K562 (cell line): ENCODE measurements around the gene SOAT1. TPM values are rescaled to one million over a fixed set of nuclear protein-coding genes. Genes with fewer than 3 reads are reported as not detected.

ENCODE experiments used
- ATAC-seq: fragments of 200-7000 bp; cut with Tn5 transposase; 3 replicates; pipeline ENCODE4 v1.9.1; 2020; ENCODE audit warnings: moderate library complexity
- BruUV-seq: library from RNA; stranded (reverse); fragments of 400-500 nt; replicated peaks from 2 replicates; lab custom pipeline; 2021; lab: Mats Ljungman, UMichigan
- CTCF ChIA-PET: fragments of 300-600 bp; formaldehyde crosslinking; extraction: SDS; loops from one replicate; lab custom pipeline; 2021; ENCODE audit warnings: low intra/inter-chr PET ratio; lab: Yijun Ruan, JAX
- POLR2A ChIA-PET: fragments of 300-600, 350-650 bp; sonication (Branson Sonifier 250); formaldehyde crosslinking; extraction: SDS; loops from one replicate; lab custom pipeline; 2021; ENCODE audit warnings: antibody characterized with exemption, inconsistent platforms; lab: Yijun Ruan, JAX
- DNase-seq, 4 experiments: peaks; one replicate each; pipeline versions ENCODE4 v3.0.0 to v3.0.0-alpha.2; 2011 to 2018; ENCODE audit warnings: low spot score in 3 of 4, mixed read lengths in 3 of 4; ENCODE audit errors: extremely low read depth in 1 of 4
- FAIRE-seq: peaks from 2 replicates; lab custom pipeline; 2011; peaks lifted over from hg19 to GRCh38; lab: Jason Lieb, UNC
- H2AFZ ChIP-seq: 2 replicates; pipeline ENCODE4 v1.6.0; 2011; ENCODE audit warnings: low read depth, low read length, control low read depth, inconsistent platforms
- H3K27ac ChIP-seq: fragments of 200-600 bp; 3 replicates; pipeline ENCODE4 v1.8.0; 2011; ENCODE audit warnings: low read depth, mild to moderate bottlenecking, control low read depth, inconsistent platforms, low read length, moderate library complexity, mixed read lengths; ENCODE audit errors: extremely low read depth
- H3K27me3 ChIP-seq, 2 experiments: fragments of 300-600 bp in 1 of 2; 2 replicates in 1 of 2; 3 replicates in 1 of 2; pipeline versions ENCODE4 v1.6.0 to v1.8.0; 2011; ENCODE audit warnings: inconsistent platforms in 2 of 2, low read length in 2 of 2, mild to moderate bottlenecking in 1 of 2, mixed read lengths in 1 of 2, moderate library complexity in 1 of 2; ENCODE audit not compliant: control insufficient read depth in 2 of 2, insufficient read depth in 2 of 2
- H3K36me3 ChIP-seq: fragments of 300-600 bp; 3 replicates; pipeline ENCODE4 v1.8.0; 2011; ENCODE audit warnings: mild to moderate bottlenecking, low read length, inconsistent platforms; ENCODE audit not compliant: control insufficient read depth, insufficient read depth
- H3K4me1 ChIP-seq, 2 experiments: fragments of 200-600 bp in 1 of 2; replicated peaks in 1 of 2; 2 replicates in 1 of 2; 3 replicates in 1 of 2; pipeline versions ENCODE4 v1.5.1 to v1.8.0; 2011; ENCODE audit warnings: inconsistent platforms in 2 of 2, low read length in 2 of 2, mild to moderate bottlenecking in 1 of 2, mixed read lengths in 1 of 2, moderate library complexity in 1 of 2; ENCODE audit not compliant: control insufficient read depth in 2 of 2, insufficient read depth in 2 of 2
- H3K4me2 ChIP-seq: 2 replicates; pipeline ENCODE4 v1.6.1; 2011; ENCODE audit warnings: low read length, control low read depth, inconsistent platforms, mixed read lengths; ENCODE audit not compliant: insufficient read depth
- H3K4me3 ChIP-seq: fragments of 200-600 bp; sonication (generic), shearing (Covaris generic); 2 replicates; pipeline ENCODE4 v1.5.1; 2016; ENCODE audit warnings: control low read depth, inconsistent platforms
- H3K79me2 ChIP-seq: fragments of 200-600 bp; 3 replicates; pipeline ENCODE4 v1.8.0; 2011; ENCODE audit warnings: low read length, inconsistent platforms; ENCODE audit not compliant: control insufficient read depth, insufficient read depth
- H3K9ac ChIP-seq, 2 experiments: 2 replicates each; pipeline versions ENCODE4 v1.6.0 to v1.6.1; 2011; ENCODE audit warnings: low read depth in 2 of 2, low read length in 2 of 2, control low read depth in 1 of 2, inconsistent platforms in 1 of 2, mild to moderate bottlenecking in 1 of 2, mixed read lengths in 1 of 2; ENCODE audit not compliant: insufficient read depth in 1 of 2
- H3K9me1 ChIP-seq: one replicate; pipeline ENCODE4 v1.6.0; 2011; ENCODE audit warnings: inconsistent platforms, mild to moderate bottlenecking, low read length, moderate library complexity; ENCODE audit not compliant: control insufficient read depth, insufficient read depth
- H3K9me3 ChIP-seq: replicated peaks from 2 replicates; pipeline ENCODE4 v1.5.1; 2011; ENCODE audit warnings: low read depth, low read length, inconsistent platforms; ENCODE audit not compliant: control insufficient read depth, insufficient read depth
- H4K20me1 ChIP-seq: replicated peaks from 2 replicates; pipeline ENCODE4 v1.6.1; 2011; ENCODE audit warnings: low read length, inconsistent platforms, mixed read lengths; ENCODE audit not compliant: control insufficient read depth, insufficient read depth
- BRD4 ChIP-seq: fragments of 200-600 bp; sonication (generic); IDR thresholded peaks from 2 replicates; pipeline ENCODE4 v1.6.1; 2017; ENCODE audit warnings: inconsistent platforms
- CBX1 ChIP-seq: sonication (generic); IDR thresholded peaks from 2 replicates; pipeline ENCODE4 v1.6.1; 2016; ENCODE audit warnings: antibody characterized with exemption, low read depth, mild to moderate bottlenecking
- KHSRP ChIP-seq: fragments of 450-650 bp; IDR thresholded peaks from 2 replicates; pipeline ENCODE4 v1.6.1; 2017
- RNF2 ChIP-seq: sonication (generic); IDR thresholded peaks from 2 replicates; pipeline ENCODE4 v1.6.1; 2016
- TGIF2 ChIP-seq: sonication (generic); formaldehyde crosslinking; IDR thresholded peaks from 2 replicates; pipeline ENCODE4 v1.8.1; 2022; ENCODE audit warnings: mild to moderate bottlenecking, missing genetic modification reagents, moderate library complexity
- ZNF263 ChIP-seq: sonication (generic); formaldehyde crosslinking; IDR thresholded peaks from 2 replicates; pipeline ENCODE4 v1.8.0; 2022; ENCODE audit warnings: mild to moderate bottlenecking, missing genetic modification reagents, borderline replicate concordance
- ZNF830 ChIP-seq: fragments of 250-450 bp; sonication (Bioruptor Pico); IDR thresholded peaks from 2 replicates; pipeline ENCODE4 v1.5.0; 2021; ENCODE audit warnings: mild to moderate bottlenecking
- WGBS: fragments of 100-300 bp; shearing (Covaris generic); methylation state at CpG from one replicate; pipeline ENCODE4 v1.1.6; 2016; ENCODE audit warnings: low coverage, mixed read lengths; ENCODE audit not compliant: insufficient coverage; ENCODE audit errors: missing lambda C conversion rate; 5-methylcytosine and 5-hydroxymethylcytosine counted together
- in situ Hi-C: fragments of 300-500 bp; cut with MboI; formaldehyde crosslinking; loops from 4 replicates; pipeline ENCODE4 v1.15.0; 2018; ENCODE audit warnings: inconsistent platforms, mixed read lengths
- intact Hi-C: fragments of 100-400 bp; cut with micrococcal nuclease; formaldehyde crosslinking; loops from 2 replicates; pipeline ENCODE4 v1.14.2; 2022
- polyA plus RNA-seq, 8 experiments: library from polyadenylated mRNA; depleted of rRNA in 4 of 8; stranded (reverse) in 5 of 8; unstranded in 3 of 8; fragments of >200 nt; fragmentation: Nextera tagmentation in 2 of 8; fragmentation: Illumina TruSeq in 1 of 8; extraction: Ambion mirVana in 2 of 8; extraction: Trizol in 1 of 8; gene quantifications; 2 replicates each; pipeline versions ENCODE4 v1.2.1 to v1.2.3, GENCODE V29; 2011 to 2014; ENCODE audit warnings: inconsistent platforms in 1 of 8, missing spikeins in 1 of 8
- total RNA-seq, 7 experiments: library from RNA; depleted of rRNA in 6 of 7; stranded (reverse); fragments of >200 nt in 6 of 7; fragmentation: Illumina TruSeq in 2 of 7; extraction: Trizol in 2 of 7; gene quantifications; 2 replicates each; pipeline versions ENCODE4 v1.2.1 to v1.2.3, GENCODE V29; 2011 to 2021; ENCODE audit warnings: low replicate concordance in 1 of 7
- TF ChIP-seq, protein P1 (sequence below), 3 experiments: fragments of 200-800 bp in 1 of 3; fragments of 250-450 bp in 1 of 3; fragments of 450-650 bp in 1 of 3; sonication (Bioruptor Pico) in 1 of 3; sonication (Bioruptor generic) in 1 of 3; formaldehyde crosslinking in 1 of 3; IDR thresholded peaks; 2 replicates each; pipeline versions ENCODE4 v1.6.1 to v1.8.0; 2016 to 2022; ENCODE audit warnings: mild to moderate bottlenecking in 2 of 3, missing genetic modification characterization in 2 of 3, missing compliant biosample characterization in 1 of 3, moderate library complexity in 1 of 3
- TF ChIP-seq, protein P2 (sequence below), 3 experiments: IDR thresholded peaks in 2 of 3; conservative IDR thresholded peaks in 1 of 3; 2 replicates each; pipeline ENCODE4 v1.5.1; 2011 to 2012; ENCODE audit warnings: low read length in 3 of 3, mild to moderate bottlenecking in 3 of 3, control low read depth in 2 of 3, improper control_type of control experiment in 1 of 3, inconsistent platforms in 1 of 3, low read depth in 1 of 3, mixed read lengths in 1 of 3, moderate library complexity in 1 of 3; ENCODE audit not compliant: insufficient read depth in 2 of 3
- TF ChIP-seq, protein P3 (sequence below): fragments of 250-450 bp; sonication (Bioruptor Pico); IDR thresholded peaks from 2 replicates; pipeline ENCODE4 v1.8.0; 2021; ENCODE audit warnings: mild to moderate bottlenecking, moderate library complexity
- TF ChIP-seq, protein P4 (sequence below), 2 experiments: fragments of 200-800 bp in 1 of 2; sonication (Bioruptor generic) in 1 of 2; sonication (generic) in 1 of 2; formaldehyde crosslinking in 1 of 2; IDR thresholded peaks in 1 of 2; conservative IDR thresholded peaks in 1 of 2; 2 replicates each; pipeline versions ENCODE4 v1.5.0 to v1.6.1; 2016 to 2020; ENCODE audit warnings: missing compliant biosample characterization in 1 of 2, missing genetic modification characterization in 1 of 2, missing genetic modification reagents in 1 of 2

The SOAT1 gene
- total and polyA plus RNA-seq, 9 of the 15 experiments (the other 6 are each of a cell fraction or from before 2014, with no cell fraction given), result 5.5 to 29.1 (median 17.3) TPM

DNA sequence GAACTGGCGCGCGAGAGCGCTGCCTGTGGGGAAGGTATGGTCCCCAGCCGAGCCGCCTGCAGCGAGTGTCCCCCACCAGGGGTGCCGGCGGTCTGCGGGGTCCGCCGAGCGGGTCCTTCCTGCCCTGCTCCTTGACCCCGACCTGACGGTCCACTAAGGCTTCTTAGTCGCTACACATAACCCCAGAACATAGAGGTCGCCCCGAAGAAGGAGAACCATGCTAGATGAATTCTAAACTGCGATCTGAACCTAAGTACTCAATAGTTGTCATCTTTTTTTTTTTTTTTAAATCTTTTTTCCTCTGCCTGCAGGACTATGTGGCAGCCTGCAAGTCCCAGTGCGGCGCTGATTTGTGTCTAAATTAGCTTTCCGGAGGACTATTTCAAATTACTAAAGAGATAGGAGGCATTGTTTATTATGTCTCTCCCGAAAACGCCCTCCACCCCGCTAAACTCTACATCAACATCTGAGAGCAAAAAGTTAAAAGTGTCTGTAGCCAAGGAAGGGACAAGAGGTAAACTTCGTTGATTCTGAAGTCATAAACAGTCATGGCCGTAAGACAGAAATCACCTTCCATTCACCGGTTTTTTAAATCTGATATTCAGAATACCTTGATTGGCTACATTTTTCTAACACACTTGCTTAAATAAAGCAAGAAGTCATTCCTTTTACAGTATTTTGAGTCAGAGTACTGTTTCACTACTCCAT lies 72.7 kb downstream of the SOAT1 start:
- H3K9me1 ChIP-seq, result no peaks in the 10 kb centered on the region
- H3K36me3 ChIP-seq, result no peaks in the 10 kb centered on the region
- in situ Hi-C loops (loop anchor here (10.0 to 25.0 kb wide), 3 partner anchors 241 to 829 kb away; partner anchors contain the start of gene TOR3A), intact Hi-C loops (loop anchor here (5.0 kb wide), 1 partner anchor 174 kb away; no protein-coding TSS in a partner anchor)
- peak overlapping the region; percentile 100 for H2AFZ ChIP-seq
- TSS peak; percentile 84 for BruUV-seq
- H3K9ac ChIP-seq, result peak overlapping the region; percentile 91 to 96
- peak overlapping the region; percentile 96; the same call in 2 of the 3 replicates for H3K27ac ChIP-seq
- no peak for DNase-seq
- peak overlapping the region; percentile 57 for H3K4me3 ChIP-seq
- H3K9me3 ChIP-seq, result no peaks in the 10 kb centered on the region; the same call in 1 of the 2 replicates
- H3K4me2 ChIP-seq, result peak overlapping the region; percentile 89
- FAIRE-seq, result no peak
- H3K4me1 ChIP-seq, result peaks cover 14 to 16% of the 10 kb centered on the region in 2 experiments
- ChIA-PET CTCF (interaction anchor here (0.6 to 1.4 kb wide), 3 partner anchors 115 to 245 kb away, joined by 3 to 6 read pairs (median 3); no protein-coding TSS in a partner anchor), POLR2A (interaction anchor here (0.6 to 1.0 kb wide), 6 partner anchors 10 to 861 kb away, joined by 3 to 4 read pairs (median 3); no protein-coding TSS in a partner anchor)
- no peaks in the 10 kb centered on the region for H4K20me1 ChIP-seq
- WGBS, result 8% methylated on average over 28 of the region's 28 CpGs
- no peaks in the 10 kb centered on the region for H3K27me3 ChIP-seq
- peak; percentile 64 for ATAC-seq
- H3K79me2 ChIP-seq, result no peaks in the 10 kb centered on the region
- no peak for TF ChIP-seq RNF2
- TF ChIP-seq ZNF263 (CRISPR knock-in tag), result no peak
- TF ChIP-seq, protein P1, sequence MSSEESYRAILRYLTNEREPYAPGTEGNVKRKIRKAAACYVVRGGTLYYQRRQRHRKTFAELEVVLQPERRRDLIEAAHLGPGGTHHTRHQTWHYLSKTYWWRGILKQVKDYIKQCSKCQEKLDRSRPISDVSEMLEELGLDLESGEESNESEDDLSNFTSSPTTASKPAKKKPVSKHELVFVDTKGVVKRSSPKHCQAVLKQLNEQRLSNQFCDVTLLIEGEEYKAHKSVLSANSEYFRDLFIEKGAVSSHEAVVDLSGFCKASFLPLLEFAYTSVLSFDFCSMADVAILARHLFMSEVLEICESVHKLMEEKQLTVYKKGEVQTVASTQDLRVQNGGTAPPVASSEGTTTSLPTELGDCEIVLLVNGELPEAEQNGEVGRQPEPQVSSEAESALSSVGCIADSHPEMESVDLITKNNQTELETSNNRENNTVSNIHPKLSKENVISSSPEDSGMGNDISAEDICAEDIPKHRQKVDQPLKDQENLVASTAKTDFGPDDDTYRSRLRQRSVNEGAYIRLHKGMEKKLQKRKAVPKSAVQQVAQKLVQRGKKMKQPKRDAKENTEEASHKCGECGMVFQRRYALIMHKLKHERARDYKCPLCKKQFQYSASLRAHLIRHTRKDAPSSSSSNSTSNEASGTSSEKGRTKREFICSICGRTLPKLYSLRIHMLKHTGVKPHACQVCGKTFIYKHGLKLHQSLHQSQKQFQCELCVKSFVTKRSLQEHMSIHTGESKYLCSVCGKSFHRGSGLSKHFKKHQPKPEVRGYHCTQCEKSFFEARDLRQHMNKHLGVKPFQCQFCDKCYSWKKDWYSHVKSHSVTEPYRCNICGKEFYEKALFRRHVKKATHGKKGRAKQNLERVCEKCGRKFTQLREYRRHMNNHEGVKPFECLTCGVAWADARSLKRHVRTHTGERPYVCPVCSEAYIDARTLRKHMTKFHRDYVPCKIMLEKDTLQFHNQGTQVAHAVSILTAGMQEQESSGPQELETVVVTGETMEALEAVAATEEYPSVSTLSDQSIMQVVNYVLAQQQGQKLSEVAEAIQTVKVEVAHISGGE (CRISPR knock-in tag; IDR thresholded peaks at IDR 0.05), result 0 out of 6 replicates have a peak, but pooled peaks of 1 of the 3 experiments have one; percentile 14
- no peak for TF ChIP-seq KHSRP
- TF ChIP-seq, protein P2, sequence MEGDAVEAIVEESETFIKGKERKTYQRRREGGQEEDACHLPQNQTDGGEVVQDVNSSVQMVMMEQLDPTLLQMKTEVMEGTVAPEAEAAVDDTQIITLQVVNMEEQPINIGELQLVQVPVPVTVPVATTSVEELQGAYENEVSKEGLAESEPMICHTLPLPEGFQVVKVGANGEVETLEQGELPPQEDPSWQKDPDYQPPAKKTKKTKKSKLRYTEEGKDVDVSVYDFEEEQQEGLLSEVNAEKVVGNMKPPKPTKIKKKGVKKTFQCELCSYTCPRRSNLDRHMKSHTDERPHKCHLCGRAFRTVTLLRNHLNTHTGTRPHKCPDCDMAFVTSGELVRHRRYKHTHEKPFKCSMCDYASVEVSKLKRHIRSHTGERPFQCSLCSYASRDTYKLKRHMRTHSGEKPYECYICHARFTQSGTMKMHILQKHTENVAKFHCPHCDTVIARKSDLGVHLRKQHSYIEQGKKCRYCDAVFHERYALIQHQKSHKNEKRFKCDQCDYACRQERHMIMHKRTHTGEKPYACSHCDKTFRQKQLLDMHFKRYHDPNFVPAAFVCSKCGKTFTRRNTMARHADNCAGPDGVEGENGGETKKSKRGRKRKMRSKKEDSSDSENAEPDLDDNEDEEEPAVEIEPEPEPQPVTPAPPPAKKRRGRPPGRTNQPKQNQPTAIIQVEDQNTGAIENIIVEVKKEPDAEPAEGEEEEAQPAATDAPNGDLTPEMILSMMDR (IDR thresholded peaks at IDR 0.05 in 2 of 3, conservative IDR thresholded peaks at IDR 0.05 in 1 of 3; ENCODE audit: insufficient read depth in 2 of 3, low read depth in 1 of 3, low read length in 3 of 3), result 0 out of 6 replicates have a peak, but pooled peaks of 1 of the 3 experiments have one; percentile 4
- TF ChIP-seq, protein P3, sequence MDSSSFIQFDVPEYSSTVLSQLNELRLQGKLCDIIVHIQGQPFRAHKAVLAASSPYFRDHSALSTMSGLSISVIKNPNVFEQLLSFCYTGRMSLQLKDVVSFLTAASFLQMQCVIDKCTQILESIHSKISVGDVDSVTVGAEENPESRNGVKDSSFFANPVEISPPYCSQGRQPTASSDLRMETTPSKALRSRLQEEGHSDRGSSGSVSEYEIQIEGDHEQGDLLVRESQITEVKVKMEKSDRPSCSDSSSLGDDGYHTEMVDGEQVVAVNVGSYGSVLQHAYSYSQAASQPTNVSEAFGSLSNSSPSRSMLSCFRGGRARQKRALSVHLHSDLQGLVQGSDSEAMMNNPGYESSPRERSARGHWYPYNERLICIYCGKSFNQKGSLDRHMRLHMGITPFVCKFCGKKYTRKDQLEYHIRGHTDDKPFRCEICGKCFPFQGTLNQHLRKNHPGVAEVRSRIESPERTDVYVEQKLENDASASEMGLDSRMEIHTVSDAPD (CRISPR knock-in tag), result peak; percentile 49; the same call in 1 of the 2 replicates
- TF ChIP-seq CBX1, result no peak
- no peak for TF ChIP-seq BRD4
- TF ChIP-seq TGIF2 (CRISPR knock-in tag), result peak; percentile 34; the same call in 1 of the 2 replicates
- TF ChIP-seq, protein P4, sequence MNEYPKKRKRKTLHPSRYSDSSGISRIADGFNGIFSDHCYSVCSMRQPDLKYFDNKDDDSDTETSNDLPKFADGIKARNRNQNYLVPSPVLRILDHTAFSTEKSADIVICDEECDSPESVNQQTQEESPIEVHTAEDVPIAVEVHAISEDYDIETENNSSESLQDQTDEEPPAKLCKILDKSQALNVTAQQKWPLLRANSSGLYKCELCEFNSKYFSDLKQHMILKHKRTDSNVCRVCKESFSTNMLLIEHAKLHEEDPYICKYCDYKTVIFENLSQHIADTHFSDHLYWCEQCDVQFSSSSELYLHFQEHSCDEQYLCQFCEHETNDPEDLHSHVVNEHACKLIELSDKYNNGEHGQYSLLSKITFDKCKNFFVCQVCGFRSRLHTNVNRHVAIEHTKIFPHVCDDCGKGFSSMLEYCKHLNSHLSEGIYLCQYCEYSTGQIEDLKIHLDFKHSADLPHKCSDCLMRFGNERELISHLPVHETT (CRISPR knock-in tag; conservative IDR thresholded peaks at IDR 0.05 in 1 of 2, IDR thresholded peaks at IDR 0.05 in 1 of 2), result 0 out of 4 replicates have a peak, but pooled peaks of 1 of the 2 experiments have one; percentile 40
- no peak for TF ChIP-seq ZNF830 (CRISPR knock-in tag)
